BLaER1 (cell line): ENCODE results near the gene CADM1.
A peak's percentile ranks its signal among the peaks of the same experiment; 100 is the strongest.

ENCODE experiments used
- H3K27ac ChIP-seq: shearing (Covaris generic); formaldehyde crosslinking; 2 replicates; pipeline ENCODE4 v1.8.1; 2022
- H3K27me3 ChIP-seq: shearing (Covaris generic); formaldehyde crosslinking; 2 replicates; pipeline ENCODE4 v1.8.1; 2022
- H3K36me3 ChIP-seq: shearing (Covaris generic); formaldehyde crosslinking; 2 replicates; pipeline ENCODE4 v1.8.1; 2022
- H3K4me1 ChIP-seq: shearing (Covaris generic); formaldehyde crosslinking; 2 replicates; pipeline ENCODE4 v1.8.1; 2022
- H3K4me2 ChIP-seq: shearing (Covaris generic); formaldehyde crosslinking; 2 replicates; pipeline ENCODE4 v1.8.1; 2022
- H3K4me3 ChIP-seq: shearing (Covaris generic); formaldehyde crosslinking; 2 replicates; pipeline ENCODE4 v1.8.1; 2022
- H3K9ac ChIP-seq: shearing (Covaris generic); formaldehyde crosslinking; 2 replicates; pipeline ENCODE4 v1.8.1; 2022
- H3K9me3 ChIP-seq: shearing (Covaris generic); formaldehyde crosslinking; 2 replicates; pipeline ENCODE4 v1.8.1; 2022
- H4K20me1 ChIP-seq: shearing (Covaris generic); formaldehyde crosslinking; 2 replicates; pipeline ENCODE4 v1.8.1; 2022
- Cebpa-rat ChIP-seq: shearing (Covaris generic); IDR thresholded peaks from 2 replicates; pipeline ENCODE4 v1.8.1; 2022

CADM1 gene

DNA sequence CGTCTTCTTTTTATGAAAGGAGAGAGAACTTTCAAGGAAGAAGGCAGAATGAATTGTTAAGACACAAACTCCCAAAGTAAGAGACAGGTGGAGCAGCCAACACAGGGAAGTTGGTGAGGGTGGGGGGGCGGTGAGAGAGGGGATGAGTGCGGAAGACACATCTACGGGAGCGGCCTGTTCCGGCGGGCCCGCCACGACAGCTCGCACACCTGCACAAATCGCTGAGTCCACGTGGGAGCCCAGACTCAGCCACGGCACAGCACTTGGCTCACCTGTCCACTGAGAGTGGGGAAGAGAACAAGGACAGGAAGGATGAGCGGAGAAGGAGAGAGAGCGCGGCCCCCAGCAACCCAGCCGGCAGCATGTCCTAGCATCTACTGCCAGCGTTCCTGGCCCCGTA lies 331.1 kb downstream of the CADM1 start:
- no peak overlapping the region for H3K4me2 ChIP-seq
- no peaks in the 10 kb centered on the region for H4K20me1 ChIP-seq
- H3K4me1 ChIP-seq: peaks cover 41% of the 10 kb centered on the region
- no peaks in the 10 kb centered on the region for H3K9me3 ChIP-seq
- no peak for TF ChIP-seq Cebpa-rat
- H3K9ac ChIP-seq: no peak overlapping the region
- no peak overlapping the region for H3K4me3 ChIP-seq
- no peaks in the 10 kb centered on the region for H3K36me3 ChIP-seq
- H3K27me3 ChIP-seq: no peaks in the 10 kb centered on the region
- H3K27ac ChIP-seq: no peak overlapping the region

DNA sequence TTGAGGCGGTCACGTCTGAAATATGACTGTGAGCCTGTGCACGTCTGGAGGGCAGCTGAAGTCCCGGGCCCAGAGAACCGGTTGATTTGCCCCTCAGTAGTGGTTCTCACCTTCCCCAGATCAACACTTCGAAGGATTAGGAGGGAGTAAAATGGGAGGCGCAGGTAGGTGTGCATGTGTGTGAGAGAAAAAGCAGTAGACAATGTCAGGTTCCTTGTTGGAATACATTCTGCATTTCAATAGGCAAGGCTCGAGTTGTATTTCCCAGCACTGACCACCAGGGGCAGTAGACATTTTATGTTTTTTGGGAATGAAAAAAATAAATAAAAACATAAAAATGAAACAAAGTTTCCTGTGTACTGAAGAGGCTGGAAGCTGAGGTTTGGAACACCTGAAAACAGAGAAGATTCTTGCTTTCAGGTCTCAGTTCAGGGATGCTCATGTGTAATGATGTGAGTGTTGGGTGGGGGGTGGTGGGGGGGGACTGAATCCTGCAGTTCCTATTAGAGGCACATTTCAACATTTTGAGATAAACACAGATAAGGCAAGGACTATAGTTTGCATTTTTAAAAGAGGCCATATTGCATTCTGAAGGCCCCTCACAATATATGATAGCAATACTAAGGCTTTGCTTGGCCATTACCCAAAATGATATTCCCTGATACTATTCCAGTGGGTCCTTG lies 333.9 kb downstream of the CADM1 start:
- Histone ChIP-seq H3K4me3 (no peak overlapping the region), H3K4me2 (peak overlapping the region; percentile 72; the same call in 1 of the 2 replicates), H3K9me3 (no peaks in the 10 kb centered on the region), H3K27ac (no peak overlapping the region), H3K27me3 (no peaks in the 10 kb centered on the region), H3K4me1 (peaks cover 66% of the 10 kb centered on the region), H3K9ac (no peak overlapping the region), H3K36me3 (no peaks in the 10 kb centered on the region), H4K20me1 (no peaks in the 10 kb centered on the region)
- TF ChIP-seq Cebpa-rat: no peak

DNA sequence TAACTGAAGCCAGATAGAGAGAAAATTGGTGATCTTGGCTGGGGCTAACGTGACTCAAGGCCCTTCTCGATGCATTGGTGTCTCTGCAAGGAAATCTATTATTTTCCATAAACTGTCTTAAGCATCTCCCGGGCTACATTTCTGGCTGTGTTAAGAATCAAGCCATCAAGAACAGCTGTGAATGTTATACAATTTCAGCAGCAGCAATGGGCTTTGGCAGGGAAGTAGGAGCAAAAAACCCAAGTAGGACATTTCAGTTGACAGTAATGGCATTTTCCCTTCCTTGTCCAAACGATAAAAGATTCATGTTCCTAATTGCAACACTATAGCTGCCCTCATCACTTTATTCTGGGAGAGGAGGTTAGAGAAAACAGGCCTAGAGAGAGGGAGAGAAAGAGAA lies 335.0 kb downstream of the CADM1 start:
- peak overlapping the region; percentile 94 for H3K27ac ChIP-seq
- H3K27me3 ChIP-seq: no peaks in the 10 kb centered on the region
- TF ChIP-seq Cebpa-rat: no peak
- no peaks in the 10 kb centered on the region for H4K20me1 ChIP-seq
- H3K4me3 ChIP-seq: no peak overlapping the region
- no peaks in the 10 kb centered on the region for H3K36me3 ChIP-seq
- H3K4me2 ChIP-seq: peak overlapping the region; percentile 72
- no peak overlapping the region; the same call in 1 of the 2 replicates for H3K9ac ChIP-seq
- H3K4me1 ChIP-seq: peaks cover 75% of the 10 kb centered on the region
- no peaks in the 10 kb centered on the region for H3K9me3 ChIP-seq

DNA sequence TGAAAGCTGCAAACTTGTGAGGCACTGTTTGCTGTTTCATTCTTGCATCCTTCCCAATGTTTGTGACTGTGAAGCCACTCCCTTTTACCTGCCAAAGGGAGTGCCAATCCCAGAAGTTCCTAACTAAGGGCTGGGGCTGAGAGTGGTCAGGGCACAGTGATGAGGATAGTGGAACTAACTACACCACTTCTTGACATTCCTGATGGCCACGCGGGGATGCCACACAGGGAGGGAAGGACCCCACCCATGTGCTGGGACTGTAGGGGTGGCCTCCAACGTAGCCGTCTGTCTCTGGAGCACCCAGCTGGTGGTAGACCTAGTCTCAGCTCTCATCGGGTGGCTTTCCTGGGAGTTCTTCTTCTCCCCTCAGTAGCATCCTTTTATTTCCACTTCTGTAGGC lies 335.5 kb downstream of the CADM1 start:
- Histone ChIP-seq H4K20me1 (no peaks in the 10 kb centered on the region), H3K9ac (peak overlapping the region; percentile 79; the same call in 1 of the 2 replicates), H3K4me3 (no peak overlapping the region), H3K27ac (peak overlapping the region; percentile 94), H3K27me3 (no peaks in the 10 kb centered on the region), H3K36me3 (no peaks in the 10 kb centered on the region), H3K4me1 (peaks cover 81% of the 10 kb centered on the region), H3K9me3 (no peaks in the 10 kb centered on the region), H3K4me2 (peak overlapping the region; percentile 72)
- TF ChIP-seq Cebpa-rat: no peak

- H3K4me3 ChIP-seq: no peak overlapping the region
- H3K4me2 ChIP-seq: peak overlapping the region; percentile 72
- H3K9me3 ChIP-seq: no peaks in the 10 kb centered on the region
- H3K36me3 ChIP-seq: no peaks in the 10 kb centered on the region
- H3K4me1 ChIP-seq: peaks cover 85% of the 10 kb centered on the region
- 0 out of 2 replicates have a peak, but pooled peaks have one; percentile 16 for TF ChIP-seq Cebpa-rat
- H3K27ac ChIP-seq: peak overlapping the region; percentile 94
- peak overlapping the region; percentile 79 for H3K9ac ChIP-seq
- H3K27me3 ChIP-seq: no peaks in the 10 kb centered on the region
- no peaks in the 10 kb centered on the region for H4K20me1 ChIP-seq
Observed at GRCh38 chr11:115168229-115168671, 336.0 kb downstream of the CADM1 start.

DNA sequence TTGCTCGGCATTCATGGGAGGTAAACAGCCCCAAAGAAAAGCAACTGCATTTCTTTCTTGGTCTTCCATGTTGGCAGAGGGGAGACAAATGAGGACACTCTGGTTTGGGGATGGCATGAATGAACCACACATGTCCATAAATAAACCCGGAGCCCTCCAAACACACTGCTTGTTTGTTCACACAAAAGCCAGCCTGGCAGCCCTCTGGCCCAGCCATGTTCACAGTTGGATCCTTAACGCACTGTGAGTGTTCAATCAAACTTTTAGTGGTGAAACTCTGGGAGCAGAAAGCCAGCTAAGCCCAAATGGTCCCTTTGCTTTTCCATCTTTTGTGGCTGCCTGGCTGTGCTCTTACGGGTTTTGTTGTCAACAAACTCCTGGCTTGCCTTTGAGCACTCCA lies 336.8 kb downstream of the CADM1 start:
- Histone ChIP-seq H3K27me3 (no peaks in the 10 kb centered on the region), H3K9me3 (no peaks in the 10 kb centered on the region), H3K27ac (peak overlapping the region; percentile 94), H3K4me3 (peak overlapping the region; percentile 17; the same call in 1 of the 2 replicates), H3K9ac (peak overlapping the region; percentile 79), H3K4me2 (peak overlapping the region; percentile 72), H3K4me1 (peaks cover 93% of the 10 kb centered on the region), H3K36me3 (no peaks in the 10 kb centered on the region), H4K20me1 (no peaks in the 10 kb centered on the region)
- no peak for TF ChIP-seq Cebpa-rat

GRCh38 chr11:115166820-115167219 lies 337.4 kb downstream of the CADM1 start:
- H3K27ac ChIP-seq: peak overlapping the region; percentile 94
- H3K9ac ChIP-seq: peak overlapping the region; percentile 72
- no peaks in the 10 kb centered on the region for H4K20me1 ChIP-seq
- H3K4me2 ChIP-seq: peak overlapping the region; percentile 72
- TF ChIP-seq Cebpa-rat: no peak
- peaks cover 93% of the 10 kb centered on the region for H3K4me1 ChIP-seq
- H3K27me3 ChIP-seq: no peaks in the 10 kb centered on the region
- no peaks in the 10 kb centered on the region for H3K9me3 ChIP-seq
- H3K4me3 ChIP-seq: no peak overlapping the region
- H3K36me3 ChIP-seq: no peaks in the 10 kb centered on the region

GRCh38 chr11:115164774-115165173 lies 339.4 kb downstream of the CADM1 start:
- H3K4me1 ChIP-seq: peaks cover 80% of the 10 kb centered on the region
- H4K20me1 ChIP-seq: no peaks in the 10 kb centered on the region
- H3K27me3 ChIP-seq: no peaks in the 10 kb centered on the region
- TF ChIP-seq Cebpa-rat: no peak
- H3K4me3 ChIP-seq: no peak overlapping the region
- peak overlapping the region; percentile 44 for H3K9ac ChIP-seq
- no peaks in the 10 kb centered on the region for H3K36me3 ChIP-seq
- peak overlapping the region; percentile 94 for H3K27ac ChIP-seq
- no peaks in the 10 kb centered on the region for H3K9me3 ChIP-seq
- peak overlapping the region; percentile 72 for H3K4me2 ChIP-seq

GRCh38 chr11:115162919-115163318 lies 341.3 kb downstream of the CADM1 start:
- Histone ChIP-seq H3K9me3 (no peaks in the 10 kb centered on the region), H4K20me1 (no peaks in the 10 kb centered on the region), H3K4me1 (peaks cover 75% of the 10 kb centered on the region), H3K9ac (no peak overlapping the region), H3K4me3 (no peak overlapping the region), H3K36me3 (no peaks in the 10 kb centered on the region), H3K27ac (peak overlapping the region; percentile 64), H3K4me2 (peak overlapping the region; percentile 53; the same call in 1 of the 2 replicates), H3K27me3 (no peaks in the 10 kb centered on the region)
- TF ChIP-seq Cebpa-rat: no peak

DNA sequence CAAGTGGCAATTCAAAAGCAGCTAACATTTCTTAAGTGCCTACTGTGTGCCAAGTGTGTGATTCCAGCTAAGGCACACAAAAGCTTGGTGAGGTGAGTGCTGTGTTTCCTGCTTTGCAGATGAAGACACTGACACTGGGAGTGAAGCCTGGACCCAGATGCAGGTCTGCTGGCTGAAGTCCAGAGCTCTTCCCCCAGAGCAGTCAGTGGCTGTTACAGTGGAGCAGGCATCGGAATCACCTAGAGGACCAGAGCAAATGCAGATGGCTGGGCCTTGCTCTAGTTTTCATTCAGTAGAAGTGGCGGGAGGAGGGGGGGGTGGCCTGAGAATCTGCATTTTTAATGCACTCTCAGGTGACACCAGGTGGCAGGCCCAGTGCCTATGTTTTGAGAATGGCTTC lies 342.3 kb downstream of the CADM1 start:
- H3K4me1 ChIP-seq: peaks cover 69% of the 10 kb centered on the region
- H3K27me3 ChIP-seq: no peaks in the 10 kb centered on the region

More for the DNA sequence above, 342.3 kb downstream of the CADM1 start:
- Histone ChIP-seq H3K36me3 (no peaks in the 10 kb centered on the region), H3K27ac (peak overlapping the region; percentile 64; the same call in 1 of the 2 replicates), H3K4me2 (peak overlapping the region; percentile 22; the same call in 1 of the 2 replicates), H3K9ac (no peak overlapping the region), H3K9me3 (no peaks in the 10 kb centered on the region), H3K4me3 (no peak overlapping the region), H4K20me1 (no peaks in the 10 kb centered on the region)
- no peak for TF ChIP-seq Cebpa-rat
